Upper lobe of left lung (tissue), 6 donors: ENCODE measurements around the gene ZNF761. TPM values are rescaled to one million over a fixed set of nuclear protein-coding genes. Genes with fewer than 3 reads are reported as not detected.
A peak's percentile ranks its signal among the peaks of the same experiment; 100 is the strongest.
"Not testable (repeated sequence)": the region's sequence is repeated elsewhere in the genome, so short reads cannot be mapped to it uniquely, and the experiment has no call there.

ENCODE experiments used
- ATAC-seq, 2 donors: fragments of 200-7000 bp; cut with Tn5 transposase; one replicate each; pipeline ENCODE4 v1.9.1; 2022; ENCODE audit warnings: mild to moderate bottlenecking in 2 of 2, moderate library complexity in 2 of 2; ENCODE audit not compliant: low FRiP score in 2 of 2
- DNase-seq, 2 donors: peaks; one replicate each; pipeline ENCODE4 v3.0.0-alpha.2; 2019 to 2020
- H3K27ac ChIP-seq, 4 donors: fragments of 200-600 bp; sonication (generic); one replicate each; pipeline ENCODE4 v1.5.1; 2016 to 2019
- H3K27me3 ChIP-seq, 4 donors: fragments of 200-600 bp; sonication (generic); one replicate each; pipeline ENCODE4 v1.5.1; 2017 to 2019
- H3K36me3 ChIP-seq, 4 donors: fragments of 200-600 bp; sonication (generic); one replicate each; pipeline ENCODE4 v1.5.1; 2016 to 2019
- H3K4me1 ChIP-seq, 4 donors: fragments of 200-600 bp; sonication (generic); one replicate each; pipeline ENCODE4 v1.5.1; 2018 to 2019
- H3K4me3 ChIP-seq, 4 donors: fragments of 200-600 bp; sonication (generic); one replicate each; pipeline ENCODE4 v1.5.1; 2017 to 2019; ENCODE audit warnings: mild to moderate bottlenecking in 2 of 4, moderate library complexity in 1 of 4
- H3K9me3 ChIP-seq, 4 donors: fragments of 200-600 bp; sonication (generic); one replicate each; pipeline ENCODE4 v1.5.1; 2018 to 2019
- CTCF ChIP-seq, 6 experiments: fragments of 450-650 bp in 4 of 6; fragments of 200-600 bp in 2 of 6; sonication (generic) in 2 of 6; IDR thresholded peaks; one replicate each; pipeline ENCODE4 v1.5.1; 2016 to 2019; ENCODE audit warnings: antibody characterized with exemption in 6 of 6
- EP300 ChIP-seq, 4 donors: sonication (generic); formaldehyde crosslinking; IDR thresholded peaks; one replicate each; pipeline ENCODE4 v1.5.1; 2017; ENCODE audit warnings: antibody characterized with exemption in 4 of 4, control low read depth in 2 of 4
- POLR2A ChIP-seq, 4 donors: fragments of 450-650 bp; IDR thresholded peaks; one replicate each; pipeline ENCODE4 v1.5.1; 2016 to 2017; ENCODE audit warnings: antibody characterized with exemption in 4 of 4, mild to moderate bottlenecking in 2 of 4
- POLR2AphosphoS5 ChIP-seq, 2 donors: sonication (generic); formaldehyde crosslinking; IDR thresholded peaks; one replicate each; pipeline ENCODE4 v1.5.1; 2017; ENCODE audit warnings: antibody characterized with exemption in 2 of 2
- WGBS, 2 donors: methylation state at CpG; one replicate each; pipeline ENCODE4 v1.1.5; 2017 to 2018; 5-methylcytosine and 5-hydroxymethylcytosine counted together
- total RNA-seq, 6 donors: library from RNA; depleted of rRNA in 4 of 6; stranded (reverse); fragments of >200 nt in 4 of 6; gene quantifications; one replicate each; pipeline versions ENCODE4 v1.1.0 to v1.2.1, GENCODE V29; 2016 to 2021
- donor health status: DM: no; HTN: no; CAD: no; lungs with moderate emphysema.
- donor health status: DM: no; HTN: yes; CAD: no; lungs with severe emphysema.

Gene ZNF761
- total RNA-seq, 6 donors from 2014 or later: 5.0 to 26.2 (median 9.5) TPM

- 19 to 23% methylated on average over 9 of the region's 9 CpGs for WGBS, 2 donors
- H3K4me1 ChIP-seq: peaks cover 0 to 16% (median 3%) of the 10 kb centered on the region in 4 donors
- ATAC-seq (peak; percentile 91 to 94), DNase-seq (peak in 1 of 2 donors; percentile 81)
- H3K27ac ChIP-seq: peak overlapping the region in 3 of 4 donors; percentile 21 to 40 (median 35)
- H3K4me3 ChIP-seq: no peak overlapping the region
- TF ChIP-seq POLR2A (IDR thresholded peaks at IDR 0.05) (no peak), CTCF (IDR thresholded peaks at IDR 0.05) (peak; percentile 72 to 87 (median 83)), POLR2AphosphoS5 (IDR thresholded peaks at IDR 0.05) (peak; percentile 72 to 81), EP300 (IDR thresholded peaks at IDR 0.05) (peak in 2 of 4 donors; percentile 94 to 97)
- H3K36me3 ChIP-seq: no peaks in the 10 kb centered on the region
- no peaks in the 10 kb centered on the region for H3K27me3 ChIP-seq
- H3K9me3 ChIP-seq: no peaks in the 10 kb centered on the region
These were observed 6.7 kb upstream of the ZNF761 start for GRCh38 chr19:53424968-53425597.

- Histone ChIP-seq H3K36me3 (peaks cover 0 to 27% (median 3%) of the 10 kb centered on the region in 4 donors), H3K9me3 (no peaks in the 10 kb centered on the region), H3K4me1 (peaks cover 0 to 6% (median 6%) of the 10 kb centered on the region in 4 donors), H3K27ac (peak overlapping the region; percentile 75 to 85 (median 82)), H3K27me3 (no peaks in the 10 kb centered on the region), H3K4me3 (peak overlapping the region; percentile 37 to 66 (median 60))
- no peak for TF ChIP-seq POLR2AphosphoS5 (IDR thresholded peaks at IDR 0.05)
- TF ChIP-seq EP300 (IDR thresholded peaks at IDR 0.05): no peak
- no peak for TF ChIP-seq CTCF (IDR thresholded peaks at IDR 0.05)
- no peak for TF ChIP-seq POLR2A (IDR thresholded peaks at IDR 0.05)
- peak; percentile 24 to 81 for DNase-seq
- peak; percentile 49 to 66 for ATAC-seq
- 1% methylated on average over 21 to 24 of the region's 30 CpGs for WGBS, 2 donors
These were observed 391 bp downstream of the ZNF761 start for GRCh38 chr19:53432088-53432661.

- peaks cover 0 to 39% (median 31%) of the 10 kb centered on the region in 4 donors for H3K9me3 ChIP-seq
- H3K27me3 ChIP-seq, H3K4me1 ChIP-seq, H3K27ac ChIP-seq, ATAC-seq, H3K4me3 ChIP-seq, DNase-seq: not testable (repeated sequence)
- peaks cover 5 to 73% (median 31%) of the 10 kb centered on the region in 4 donors for H3K36me3 ChIP-seq
- 90 to 95% methylated on average over 2 of the region's 2 CpGs for WGBS, 2 donors
These were observed 12.0 kb downstream of the ZNF761 start for GRCh38 chr19:53443809-53444208.

- H3K9me3 ChIP-seq: peaks cover 0 to 41% (median 32%) of the 10 kb centered on the region in 4 donors
- H3K36me3 ChIP-seq: peaks cover 15 to 72% (median 47%) of the 10 kb centered on the region in 4 donors
- 97 to 99% methylated on average over 5 of the region's 5 CpGs for WGBS, 2 donors
- not testable (repeated sequence) for H3K4me3 ChIP-seq, H3K27me3 ChIP-seq, ATAC-seq, H3K4me1 ChIP-seq, DNase-seq, H3K27ac ChIP-seq
These were observed 15.4 kb downstream of the ZNF761 start for GRCh38 chr19:53447196-53447595.

- peaks cover 36 to 53% (median 45%) of the 10 kb centered on the region in 4 donors for H3K36me3 ChIP-seq
- ATAC-seq (no peak), DNase-seq (no peak)
- no peaks in the 10 kb centered on the region for H3K4me1 ChIP-seq
- 91 to 93% methylated on average over 9 of the region's 9 CpGs for WGBS, 2 donors
- H3K27ac ChIP-seq: no peak overlapping the region
- no peaks in the 10 kb centered on the region for H3K27me3 ChIP-seq
- TF ChIP-seq EP300 (IDR thresholded peaks at IDR 0.05): no peak
- no peak for TF ChIP-seq POLR2A (IDR thresholded peaks at IDR 0.05)
- TF ChIP-seq CTCF (IDR thresholded peaks at IDR 0.05): no peak
- TF ChIP-seq POLR2AphosphoS5 (IDR thresholded peaks at IDR 0.05): no peak
- peaks cover 3 to 77% (median 70%) of the 10 kb centered on the region in 4 donors for H3K9me3 ChIP-seq
- H3K4me3 ChIP-seq: no peak overlapping the region
These were observed 24.0 kb downstream of the ZNF761 start for GRCh38 chr19:53455828-53456227.

- not testable (repeated sequence) for DNase-seq, H3K36me3 ChIP-seq, H3K27ac ChIP-seq, H3K4me3 ChIP-seq, H3K27me3 ChIP-seq, ATAC-seq, H3K4me1 ChIP-seq
- H3K9me3 ChIP-seq: peaks cover 3 to 55% (median 46%) of the 10 kb centered on the region in 4 donors
- WGBS, 2 donors: 62% methylated on average over 11 of the region's 11 CpGs
These were observed 28.4 kb downstream of the ZNF761 start for GRCh38 chr19:53460131-53460721.
